GM12891 (cell line): ENCODE data around the gene PDE1A.

Experiments
- PAX5 ChIP-seq: IDR thresholded peaks from 2 replicates; pipeline ENCODE4 v1.6.1; 2011; ENCODE audit warnings: low read length, moderate library complexity, mild to moderate bottlenecking; ENCODE audit not compliant: insufficient read depth, severe bottlenecking
- POLR2A ChIP-seq: IDR thresholded peaks from 2 replicates; pipeline ENCODE4 v1.6.1; 2011; ENCODE audit warnings: low read depth, low read length, control low read depth
- POLR2AphosphoS5 ChIP-seq: IDR thresholded peaks from 2 replicates; pipeline ENCODE4 v1.6.1; 2011; ENCODE audit warnings: low read depth, low read length, control low read depth
- SPI1 ChIP-seq: IDR thresholded peaks from 2 replicates; pipeline ENCODE4 v1.6.1; 2011; ENCODE audit warnings: low read depth, low read length, control low read depth
- TAF1 ChIP-seq: IDR thresholded peaks from 2 replicates; pipeline ENCODE4 v1.6.1; 2011; ENCODE audit warnings: low read depth, low read length, control low read depth

DNA sequence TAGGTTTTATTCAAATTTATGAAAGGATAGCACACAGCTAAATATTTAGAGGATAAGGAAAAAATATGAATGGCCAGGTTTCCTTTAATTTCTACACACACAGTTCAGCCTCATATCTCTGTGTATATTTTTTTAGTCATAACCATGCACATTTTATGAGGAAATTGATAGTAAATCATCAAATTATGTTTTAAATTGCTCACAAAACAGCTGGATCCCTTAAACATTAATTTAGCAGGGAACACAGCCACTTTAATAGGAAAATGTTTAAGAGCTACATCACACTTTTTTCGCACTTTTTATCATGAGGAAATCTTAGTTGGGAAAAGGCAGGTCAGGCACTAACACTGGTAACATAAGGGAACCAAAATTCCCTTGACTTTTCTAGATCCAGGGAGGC is 65.4 kb downstream of the PDE1A start:
- TF ChIP-seq POLR2A (no peak), POLR2AphosphoS5 (no peak), TAF1 (no peak), PAX5 (no peak), SPI1 (no peak)
